Activated CD8-positive, alpha-beta memory T cell treated with anti-CD3 and anti-CD28 coated beads, Interleukin-2, amount 50 U/mL, for 24 hours (primary cell): ENCODE measurements around the gene MPZ.
"Not testable (repeated sequence)": the region's sequence is repeated elsewhere in the genome, so short reads cannot be mapped to it uniquely, and the experiment has no call there.

Source experiments
- DNase-seq: peaks from one replicate; pipeline ENCODE4 v3.0.0-alpha.2; 2020; ENCODE audit errors: extremely low read depth

Gene MPZ

GRCh38 chr1:161299347-161299746 lies 10.4 kb downstream of the MPZ start:
- no peak for DNase-seq

GRCh38 chr1:161298116-161298515 lies 11.7 kb downstream of the MPZ start:
- no peak for DNase-seq

GRCh38 chr1:161297415-161297814 lies 12.4 kb downstream of the MPZ start:
- no peak for DNase-seq

- DNase-seq: no peak
Observed at GRCh38 chr1:161290779-161291178, 19.0 kb downstream of the MPZ start.

- DNase-seq: no peak
Observed at GRCh38 chr1:161287482-161288054, 22.2 kb downstream of the MPZ start.

- DNase-seq: no peak
Observed at GRCh38 chr1:161285521-161285920, 24.2 kb downstream of the MPZ start.

- DNase-seq: no peak
Observed at GRCh38 chr1:161285113-161285512, 24.7 kb downstream of the MPZ start.

GRCh38 chr1:161282991-161283390 lies 26.8 kb downstream of the MPZ start:
- DNase-seq: no peak

- no peak for DNase-seq
Observed at GRCh38 chr1:161274874-161275273, 34.9 kb downstream of the MPZ start.

- DNase-seq: no peak
Observed at GRCh38 chr1:161273402-161273801, 36.4 kb downstream of the MPZ start.

GRCh38 chr1:161267321-161267720 lies 42.4 kb downstream of the MPZ start:
- no peak for DNase-seq

GRCh38 chr1:161266836-161267235 lies 42.9 kb downstream of the MPZ start:
- no peak for DNase-seq

- no peak for DNase-seq
Observed at GRCh38 chr1:161266202-161266601, 43.6 kb downstream of the MPZ start.

- DNase-seq: no peak
Observed at GRCh38 chr1:161265305-161265704, 44.5 kb downstream of the MPZ start.

- no peak for DNase-seq
Observed at GRCh38 chr1:161261261-161262235, 48.2 kb downstream of the MPZ start.

GRCh38 chr1:161260376-161261260 lies 49.1 kb downstream of the MPZ start:
- no peak for DNase-seq

- no peak for DNase-seq
Observed at GRCh38 chr1:161259765-161260164, 50.0 kb downstream of the MPZ start.

- DNase-seq: no peak
Observed at GRCh38 chr1:161259345-161259702, 50.4 kb downstream of the MPZ start.

- no peak for DNase-seq
Observed at GRCh38 chr1:161258439-161259344, 51.1 kb downstream of the MPZ start, which contains the start of gene PCP4L1. PCP4L1 (plus strand) TSS chr1:161258745; CDS start chr1:161258975, 230 bp downstream.

- DNase-seq: not testable (repeated sequence)
Observed at GRCh38 chr1:161257109-161257508, 52.7 kb downstream of the MPZ start.

- DNase-seq: not testable (repeated sequence)
Observed at GRCh38 chr1:161255955-161256520, 53.7 kb downstream of the MPZ start.
